Breast epithelium (tissue), 3 donors: ENCODE results near the gene C1orf50.

Source experiments
- POLR2A ChIP-seq: fragments of 450-650 bp; IDR thresholded peaks from one replicate; pipeline ENCODE4 v1.6.1; 2016; ENCODE audit warnings: antibody characterized with exemption, mild to moderate bottlenecking, moderate library complexity
- POLR2AphosphoS5 ChIP-seq, 3 donors: sonication (generic); formaldehyde crosslinking; IDR thresholded peaks; one replicate each; pipeline ENCODE4 v1.6.1; 2017; ENCODE audit warnings: antibody characterized with exemption in 3 of 3

GRCh38 chr1:42806171-42806570 lies 39.1 kb downstream of the C1orf50 start:
- TF ChIP-seq POLR2A (no peak), POLR2AphosphoS5 (IDR thresholded peaks at IDR 0.05) (no peak)
